Testis (tissue), 2 donors: ENCODE measurements around the gene SAPCD1.

Experiments
- POLR2A ChIP-seq: fragments of 450-650 bp; IDR thresholded peaks from one replicate; pipeline ENCODE4 v1.6.1; 2017; ENCODE audit warnings: antibody characterized with exemption, mild to moderate bottlenecking, moderate library complexity
- TF ChIP-seq, protein P1 (sequence below), 3 experiments: fragments of 450-650 bp in 2 of 3; fragments of 200-600 bp in 1 of 3; sonication (generic) in 1 of 3; IDR thresholded peaks; one replicate each; pipeline ENCODE4 v1.5.1; 2016 to 2019; ENCODE audit warnings: antibody characterized with exemption in 3 of 3, mild to moderate bottlenecking in 2 of 3, moderate library complexity in 1 of 3

DNA sequence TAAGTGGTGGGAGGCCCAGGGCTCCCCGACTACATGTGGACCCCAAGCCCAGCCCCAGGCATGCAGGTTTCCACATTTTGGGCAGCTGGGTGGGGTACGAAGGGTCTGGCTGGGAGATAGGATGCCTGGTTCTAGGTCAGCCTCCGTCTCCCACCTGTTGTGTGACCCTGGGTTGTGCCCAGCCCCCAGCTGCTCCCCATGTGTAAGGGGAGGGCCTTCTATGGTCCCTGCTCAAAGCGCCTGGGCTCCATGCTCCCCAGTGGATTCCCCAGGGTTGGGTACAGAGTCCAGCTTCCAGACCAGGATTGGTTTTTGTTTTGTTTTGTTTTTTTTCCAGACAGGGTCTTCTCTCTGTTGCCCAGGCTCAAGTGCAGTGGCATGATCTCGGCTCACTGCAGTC, 15.7 kb downstream of the SAPCD1 start:
- no peak for TF ChIP-seq POLR2A
- TF ChIP-seq, protein P1, sequence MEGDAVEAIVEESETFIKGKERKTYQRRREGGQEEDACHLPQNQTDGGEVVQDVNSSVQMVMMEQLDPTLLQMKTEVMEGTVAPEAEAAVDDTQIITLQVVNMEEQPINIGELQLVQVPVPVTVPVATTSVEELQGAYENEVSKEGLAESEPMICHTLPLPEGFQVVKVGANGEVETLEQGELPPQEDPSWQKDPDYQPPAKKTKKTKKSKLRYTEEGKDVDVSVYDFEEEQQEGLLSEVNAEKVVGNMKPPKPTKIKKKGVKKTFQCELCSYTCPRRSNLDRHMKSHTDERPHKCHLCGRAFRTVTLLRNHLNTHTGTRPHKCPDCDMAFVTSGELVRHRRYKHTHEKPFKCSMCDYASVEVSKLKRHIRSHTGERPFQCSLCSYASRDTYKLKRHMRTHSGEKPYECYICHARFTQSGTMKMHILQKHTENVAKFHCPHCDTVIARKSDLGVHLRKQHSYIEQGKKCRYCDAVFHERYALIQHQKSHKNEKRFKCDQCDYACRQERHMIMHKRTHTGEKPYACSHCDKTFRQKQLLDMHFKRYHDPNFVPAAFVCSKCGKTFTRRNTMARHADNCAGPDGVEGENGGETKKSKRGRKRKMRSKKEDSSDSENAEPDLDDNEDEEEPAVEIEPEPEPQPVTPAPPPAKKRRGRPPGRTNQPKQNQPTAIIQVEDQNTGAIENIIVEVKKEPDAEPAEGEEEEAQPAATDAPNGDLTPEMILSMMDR (IDR thresholded peaks at IDR 0.05), result no peak
